Stimulated activated effector memory CD8-positive, alpha-beta T cell treated with anti-CD3 and anti-CD28 coated beads, Interleukin-12 subunit alpha, Interleukin-12 subunit beta, amount 100 ng/mL, for 72 hours (primary cell): Measurements from ENCODE around the gene HSF5.

Experiments
- ATAC-seq: fragments of 150-1000 bp; cut with Tn5 transposase; 2 replicates; pipeline ENCODE4 v1.10.0; 2021
- DNase-seq, 2 donors: peaks; one replicate each; pipeline ENCODE4 v3.0.0; 2021 to 2022; ENCODE audit warnings: low spot score in 2 of 2
- H3K27ac Mint-ChIP-seq: one replicate; pipeline ENCODE4 v1.8.0; 2022; ENCODE audit warnings: mild to moderate bottlenecking, mixed read lengths
- H3K36me3 Mint-ChIP-seq: one replicate; pipeline ENCODE4 v1.8.0; 2022; ENCODE audit warnings: mild to moderate bottlenecking, mixed read lengths
- H3K4me1 Mint-ChIP-seq: one replicate; pipeline ENCODE4 v1.8.0; 2022; ENCODE audit warnings: mixed read lengths
- H3K4me3 Mint-ChIP-seq: one replicate; pipeline ENCODE4 v1.8.0; 2022; ENCODE audit warnings: mild to moderate bottlenecking, mixed read lengths
- H3K9me3 Mint-ChIP-seq: one replicate; pipeline ENCODE4 v1.8.0; 2022; ENCODE audit warnings: mixed read lengths

Gene HSF5

GRCh38 chr17:58470356-58470755 lies 17.9 kb downstream of the HSF5 start:
- Mint-ChIP-seq H3K9me3 (no peaks in the 10 kb centered on the region), H3K27ac (no peak overlapping the region), H3K4me1 (no peaks in the 10 kb centered on the region), H3K36me3 (no peaks in the 10 kb centered on the region), H3K4me3 (no peak overlapping the region)
- DNase-seq (no peak), ATAC-seq (no peak)

GRCh38 chr17:58468944-58469343 lies 19.3 kb downstream of the HSF5 start:
- Mint-ChIP-seq H3K9me3 (no peaks in the 10 kb centered on the region), H3K4me1 (no peaks in the 10 kb centered on the region), H3K4me3 (no peak overlapping the region), H3K36me3 (no peaks in the 10 kb centered on the region), H3K27ac (no peak overlapping the region)
- DNase-seq (no peak), ATAC-seq (no peak)

GRCh38 chr17:58455491-58455890 lies 32.7 kb downstream of the HSF5 start:
- H3K27ac Mint-ChIP-seq, result no peak overlapping the region
- no peak for ATAC-seq
- no peaks in the 10 kb centered on the region for H3K36me3 Mint-ChIP-seq
- H3K4me3 Mint-ChIP-seq, result no peak overlapping the region
- no peak for DNase-seq
- no peaks in the 10 kb centered on the region for H3K9me3 Mint-ChIP-seq
- no peaks in the 10 kb centered on the region for H3K4me1 Mint-ChIP-seq

GRCh38 chr17:58452738-58453137 lies 35.5 kb downstream of the HSF5 start:
- ATAC-seq (no peak), DNase-seq (no peak)
- Mint-ChIP-seq H3K4me1 (no peaks in the 10 kb centered on the region), H3K9me3 (no peaks in the 10 kb centered on the region), H3K36me3 (no peaks in the 10 kb centered on the region), H3K27ac (no peak overlapping the region), H3K4me3 (no peak overlapping the region)

- Mint-ChIP-seq H3K36me3 (no peaks in the 10 kb centered on the region), H3K4me3 (no peak overlapping the region), H3K4me1 (peaks cover 5% of the 10 kb centered on the region), H3K9me3 (no peaks in the 10 kb centered on the region), H3K27ac (no peak overlapping the region)
- DNase-seq (peak; percentile 41 to 75), ATAC-seq (peak; percentile 94)
These were observed 40.9 kb downstream of the HSF5 start for GRCh38 chr17:58447039-58447975.

GRCh38 chr17:58446086-58446485 lies 42.1 kb downstream of the HSF5 start:
- Mint-ChIP-seq H3K27ac (no peak overlapping the region), H3K4me3 (no peak overlapping the region)

GRCh38 chr17:58436805-58437239 lies 51.4 kb downstream of the HSF5 start:
- no peaks in the 10 kb centered on the region for H3K4me1 Mint-ChIP-seq
- H3K36me3 Mint-ChIP-seq, result no peaks in the 10 kb centered on the region
- no peak for ATAC-seq
- H3K4me3 Mint-ChIP-seq, result no peak overlapping the region
- no peak overlapping the region for H3K27ac Mint-ChIP-seq
- no peak for DNase-seq
- H3K9me3 Mint-ChIP-seq, result no peaks in the 10 kb centered on the region

More at GRCh38 chr17:58446086-58446485, 42.1 kb downstream of the HSF5 start:
- no peaks in the 10 kb centered on the region for H3K9me3 Mint-ChIP-seq
- ATAC-seq, result no peak
- DNase-seq, result no peak
- peaks cover 5% of the 10 kb centered on the region for H3K4me1 Mint-ChIP-seq
- H3K36me3 Mint-ChIP-seq, result no peaks in the 10 kb centered on the region

- Mint-ChIP-seq H3K27ac (no peak overlapping the region), H3K4me1 (no peaks in the 10 kb centered on the region), H3K36me3 (no peaks in the 10 kb centered on the region), H3K4me3 (no peak overlapping the region), H3K9me3 (no peaks in the 10 kb centered on the region)
- no peak for DNase-seq
- no peak for ATAC-seq
These were observed 52.0 kb downstream of the HSF5 start for GRCh38 chr17:58436245-58436644.

- Mint-ChIP-seq H3K9me3 (no peaks in the 10 kb centered on the region), H3K36me3 (no peaks in the 10 kb centered on the region), H3K4me3 (no peak overlapping the region), H3K4me1 (no peaks in the 10 kb centered on the region), H3K27ac (no peak overlapping the region)
- DNase-seq (no peak), ATAC-seq (no peak)
These were observed 55.2 kb downstream of the HSF5 start for GRCh38 chr17:58432806-58433573.

- no peaks in the 10 kb centered on the region for H3K4me1 Mint-ChIP-seq
- DNase-seq (no peak), ATAC-seq (no peak)
- H3K27ac Mint-ChIP-seq, result no peak overlapping the region
- H3K4me3 Mint-ChIP-seq, result no peak overlapping the region
- H3K9me3 Mint-ChIP-seq, result no peaks in the 10 kb centered on the region
- no peaks in the 10 kb centered on the region for H3K36me3 Mint-ChIP-seq
These were observed 60.4 kb downstream of the HSF5 start for GRCh38 chr17:58427807-58428206.

GRCh38 chr17:58421711-58422110 lies 66.5 kb downstream of the HSF5 start:
- ATAC-seq (no peak), DNase-seq (no peak)
- Mint-ChIP-seq H3K27ac (no peak overlapping the region), H3K4me3 (no peak overlapping the region), H3K9me3 (no peaks in the 10 kb centered on the region), H3K4me1 (peaks cover 11% of the 10 kb centered on the region), H3K36me3 (no peaks in the 10 kb centered on the region)

- Mint-ChIP-seq H3K4me1 (peaks cover 12% of the 10 kb centered on the region), H3K27ac (no peak overlapping the region), H3K36me3 (no peaks in the 10 kb centered on the region), H3K9me3 (no peaks in the 10 kb centered on the region), H3K4me3 (no peak overlapping the region)
- DNase-seq (no peak), ATAC-seq (no peak)
These were observed 67.4 kb downstream of the HSF5 start for GRCh38 chr17:58420827-58421226.

GRCh38 chr17:58417300-58418092 lies 70.7 kb downstream of the HSF5 start, which contains the start of gene RNF43:
RNF43 (minus strand) TSS chr17:58417534; CDS start chr17:58415577, 1,957 bp downstream.
- Mint-ChIP-seq H3K27ac (no peak within 1 kb of the TSS), H3K9me3 (no peaks in the 10 kb centered on the region), H3K36me3 (no peaks in the 10 kb centered on the region), H3K4me3 (peak within 1 kb of the TSS; percentile 8), H3K4me1 (peaks cover 19% of the 10 kb centered on the region)
- peak; percentile 100 for ATAC-seq
- DNase-seq, result peak; percentile 51 to 85

- Mint-ChIP-seq H3K4me1 (peaks cover 19% of the 10 kb centered on the region), H3K36me3 (no peaks in the 10 kb centered on the region), H3K27ac (no peak overlapping the region), H3K4me3 (peak overlapping the region; percentile 8), H3K9me3 (no peaks in the 10 kb centered on the region)
- DNase-seq, result no peak
- no peak for ATAC-seq
These were observed 71.3 kb downstream of the HSF5 start for GRCh38 chr17:58416937-58417299.

GRCh38 chr17:58416396-58416795 lies 71.8 kb downstream of the HSF5 start:
- no peak overlapping the region for H3K27ac Mint-ChIP-seq
- H3K9me3 Mint-ChIP-seq, result no peaks in the 10 kb centered on the region
- H3K4me1 Mint-ChIP-seq, result peaks cover 19% of the 10 kb centered on the region
- no peak for ATAC-seq
- no peaks in the 10 kb centered on the region for H3K36me3 Mint-ChIP-seq
- no peak for DNase-seq
- H3K4me3 Mint-ChIP-seq, result no peak overlapping the region
